Adrenal gland (tissue), 12 donors: ENCODE results near the gene PLEKHA7. TPM values are rescaled to one million over a fixed set of nuclear protein-coding genes. Genes with fewer than 3 reads are reported as not detected.

ENCODE experiments used
- DNase-seq, 7 donors: peaks; one replicate each; pipeline ENCODE4 v3.0.0-alpha.2; 2019 to 2020
- H3K27ac ChIP-seq, 5 donors: fragments of 200-600 bp; sonication (generic) in 4 of 5; 1 replicate in 3 of 5; 2 replicates in 2 of 5; pipeline versions ENCODE4 v1.5.1 to v1.8.0; 2016 to 2020; ENCODE audit warnings: mild to moderate bottlenecking in 1 of 5
- H3K27me3 ChIP-seq: fragments of 200-600 bp; 2 replicates; pipeline ENCODE4 v1.8.0; 2021
- H3K36me3 ChIP-seq, 2 donors: fragments of 200-600 bp; replicated peaks in 1 of 2; 1 replicate in 1 of 2; 2 replicates in 1 of 2; pipeline versions ENCODE4 v1.5.1 to v1.8.0; 2018 to 2022
- H3K4me1 ChIP-seq, 2 donors: fragments of 200-600 bp; replicated peaks in 1 of 2; 1 replicate in 1 of 2; 2 replicates in 1 of 2; pipeline versions ENCODE4 v1.5.1 to v1.8.0; 2018 to 2021
- H3K4me3 ChIP-seq, 4 donors: fragments of 200-600 bp; sonication (generic) in 3 of 4; one replicate each; pipeline ENCODE4 v1.5.1; 2016 to 2018
- H3K9me3 ChIP-seq, 3 donors: fragments of 200-600 bp; sonication (generic) in 1 of 3; replicated peaks in 1 of 3; 1 replicate in 2 of 3; 2 replicates in 1 of 3; pipeline versions ENCODE4 v1.5.1 to v1.8.0; 2016 to 2021
- CTCF ChIP-seq, 6 experiments: fragments of 450-650 bp in 4 of 6; fragments of 200-600 bp in 2 of 6; sonication (generic) in 1 of 6; IDR thresholded peaks; 1 replicate in 5 of 6; 2 replicates in 1 of 6; pipeline versions ENCODE4 v1.5.1 to v1.8.0; 2016 to 2021; ENCODE audit warnings: antibody characterized with exemption in 6 of 6, mild to moderate bottlenecking in 2 of 6, moderate library complexity in 1 of 6
- POLR2A ChIP-seq, 2 donors: fragments of 450-650 bp; IDR thresholded peaks; one replicate each; pipeline ENCODE4 v1.6.1; 2017; ENCODE audit warnings: antibody characterized with exemption in 2 of 2, mild to moderate bottlenecking in 2 of 2, moderate library complexity in 1 of 2
- WGBS, 4 donors: extraction: QIAGEN DNeasy Blood & Tissue Kit in 2 of 4; methylation state at CpG; one replicate each; pipeline versions ENCODE4 v1.1.5 to v1.1.7; 2013 to 2017; 5-methylcytosine and 5-hydroxymethylcytosine counted together
- intact Hi-C, 2 donors: fragments of 100-400 bp; cut with DNase I; formaldehyde crosslinking; loops; one replicate each; pipeline versions ENCODE4 v1.14.1 to v1.15.0; 2022 to 2023
- polyA plus RNA-seq, 3 donors: library from polyadenylated mRNA; stranded (reverse); fragments of 200-250 nt in 2 of 3; fragments of 350-450 nt in 1 of 3; fragmentation: Illumina TruSeq in 1 of 3; extraction: RNeasy Lipid Tissue Mini Kit (QIAGEN cat#74804) in 1 of 3; gene quantifications; one replicate each; pipeline ENCODE4 v1.2.3, GENCODE V29; 2013 to 2014
- total RNA-seq, 9 donors: library from RNA; depleted of rRNA in 4 of 9; stranded (reverse); fragments of >200 nt in 4 of 9; fragments of 120-200 nt in 1 of 9; fragmentation: NEBNext Ultra II Directional in 1 of 9; extraction: Animal tissue kit (Norgen Biotek cat#: 25700) in 1 of 9; gene quantifications; one replicate each; pipeline versions ENCODE4 v1.1.0 to v1.2.4, GENCODE V29; 2013 to 2023
- donor health status: healthy with polysubstance abuse.
- donor health status: Bipolar disorder and iron deficiency.
- donor health status: DM: yes; HTN: yes; CAD: no.
- donor health status: DM: no; HTN: no; CAD: no.
- donor health status: DM: no; HTN: no; CAD: no.
- donor health status: DM: yes; HTN: yes; CAD: no.

PLEKHA7 gene
- total and polyA plus RNA-seq, 12 donors, result 0.54 to 23.7 (median 2.7) TPM

GRCh38 chr11:16982256-16982671 lies 31.9 kb downstream of the PLEKHA7 start:
- intact Hi-C loops, result no loop called here
- Histone ChIP-seq H3K9me3 (no peaks in the 10 kb centered on the region), H3K27me3 (no peaks in the 10 kb centered on the region), H3K4me1 (peaks cover 3 to 7% of the 10 kb centered on the region in 2 donors), H3K36me3 (no peaks in the 10 kb centered on the region), H3K4me3 (no peak overlapping the region), H3K27ac (no peak overlapping the region)
- 41 to 65% (median 49%) methylated on average over 4 to 5 of the region's 5 CpGs for WGBS, 4 donors
- no peak for TF ChIP-seq POLR2A (IDR thresholded peaks at IDR 0.05)
- no peak for TF ChIP-seq CTCF (IDR thresholded peaks at IDR 0.05)
- DNase-seq, result peak in 1 of 7 donors; percentile 12

- H3K27ac ChIP-seq, result no peak overlapping the region
- peaks cover 0 to 3% of the 10 kb centered on the region in 2 donors for H3K4me1 ChIP-seq
Measured at GRCh38 chr11:16981651-16982194, 32.5 kb downstream of the PLEKHA7 start.

GRCh38 chr11:16979703-16980622 lies 34.3 kb downstream of the PLEKHA7 start:
- Histone ChIP-seq H3K4me1 (no peaks in the 10 kb centered on the region), H3K4me3 (no peak overlapping the region), H3K27me3 (no peaks in the 10 kb centered on the region), H3K9me3 (no peaks in the 10 kb centered on the region), H3K36me3 (no peaks in the 10 kb centered on the region), H3K27ac (no peak overlapping the region)
- TF ChIP-seq POLR2A (IDR thresholded peaks at IDR 0.05) (no peak), CTCF (IDR thresholded peaks at IDR 0.05) (no peak)
- 88 to 92% (median 89%) methylated on average over 8 of the region's 8 CpGs for WGBS, 4 donors
- no peak for DNase-seq
- intact Hi-C loops, result no loop called here

More at GRCh38 chr11:16981651-16982194, 32.5 kb downstream of the PLEKHA7 start:
- intact Hi-C loops, result no loop called here
- no peak for TF ChIP-seq CTCF (IDR thresholded peaks at IDR 0.05)
- TF ChIP-seq POLR2A (IDR thresholded peaks at IDR 0.05), result no peak
- Histone ChIP-seq H3K27me3 (no peaks in the 10 kb centered on the region), H3K4me3 (no peak overlapping the region), H3K9me3 (no peaks in the 10 kb centered on the region), H3K36me3 (no peaks in the 10 kb centered on the region)
- peak in 1 of 7 donors; percentile 54 for DNase-seq
- WGBS, 4 donors, result 62 to 82% (median 70%) methylated on average over 9 of the region's 9 CpGs

GRCh38 chr11:16977994-16978315 lies 36.3 kb downstream of the PLEKHA7 start:
- intact Hi-C loops, result no loop called here
- Histone ChIP-seq H3K27me3 (no peaks in the 10 kb centered on the region), H3K36me3 (no peaks in the 10 kb centered on the region), H3K4me3 (no peak overlapping the region), H3K27ac (no peak overlapping the region), H3K4me1 (no peaks in the 10 kb centered on the region), H3K9me3 (no peaks in the 10 kb centered on the region)
- TF ChIP-seq CTCF (IDR thresholded peaks at IDR 0.05) (no peak), POLR2A (IDR thresholded peaks at IDR 0.05) (no peak)
- no peak for DNase-seq
- 68 to 87% (median 83%) methylated on average over 2 of the region's 2 CpGs for WGBS, 4 donors
